HG03378 (cell line): ENCODE results near the gene NBEA.

Experiments used
- ATAC-seq: cut with Tn5 transposase; IDR thresholded peaks from one replicate; pipeline ENCODE4 v1.9.1; 2021; ENCODE audit warnings: mild to moderate bottlenecking, moderate library complexity; ENCODE audit not compliant: unreplicated experiment

Gene NBEA

GRCh38 chr13:35472323-35472881 lies 530.3 kb downstream of the NBEA start:
- no peak for ATAC-seq

GRCh38 chr13:35473206-35473775 lies 531.2 kb downstream of the NBEA start:
- no peak for ATAC-seq

- ATAC-seq: no peak
Measured at GRCh38 chr13:35473802-35474201, 531.7 kb downstream of the NBEA start.

GRCh38 chr13:35474496-35475211 lies 532.6 kb downstream of the NBEA start:
- no peak for ATAC-seq

GRCh38 chr13:35475212-35475959 lies 533.3 kb downstream of the NBEA start:
- no peak for ATAC-seq

GRCh38 chr13:35475960-35476943 lies 534.2 kb downstream of the NBEA start, which contains the start of gene MAB21L1:
TSS of gene MAB21L1 (minus strand) at chr13:35476689. CDS start at chr13:35476138, 551 bp downstream.
- no peak for ATAC-seq

- no peak for ATAC-seq
Measured at GRCh38 chr13:35477386-35477946, 535.4 kb downstream of the NBEA start.

- no peak for ATAC-seq
Measured at GRCh38 chr13:35478271-35479037, 536.4 kb downstream of the NBEA start.

- no peak for ATAC-seq
Measured at GRCh38 chr13:35479038-35479492, 537.0 kb downstream of the NBEA start.

- ATAC-seq: no peak
Measured at GRCh38 chr13:35479706-35480105, 537.6 kb downstream of the NBEA start.

- no peak for ATAC-seq
Measured at GRCh38 chr13:35480346-35480745, 538.3 kb downstream of the NBEA start.

GRCh38 chr13:35481777-35482176 lies 539.7 kb downstream of the NBEA start:
- ATAC-seq: no peak

- ATAC-seq: no peak
Measured at GRCh38 chr13:35482527-35482926, 540.5 kb downstream of the NBEA start.

GRCh38 chr13:35483761-35484160 lies 541.7 kb downstream of the NBEA start:
- ATAC-seq: no peak

- no peak for ATAC-seq
Measured at GRCh38 chr13:35484384-35484783, 542.3 kb downstream of the NBEA start.

- ATAC-seq: no peak
Measured at GRCh38 chr13:35485424-35485823, 543.4 kb downstream of the NBEA start.

- ATAC-seq: no peak
Measured at GRCh38 chr13:35489050-35489449, 547.0 kb downstream of the NBEA start.

GRCh38 chr13:35496006-35496405 lies 553.9 kb downstream of the NBEA start:
- no peak for ATAC-seq

GRCh38 chr13:35496761-35497386 lies 554.8 kb downstream of the NBEA start:
- ATAC-seq: no peak
